ENCODE results near the gene SLC5A3.

Gene SLC5A3

DNA sequence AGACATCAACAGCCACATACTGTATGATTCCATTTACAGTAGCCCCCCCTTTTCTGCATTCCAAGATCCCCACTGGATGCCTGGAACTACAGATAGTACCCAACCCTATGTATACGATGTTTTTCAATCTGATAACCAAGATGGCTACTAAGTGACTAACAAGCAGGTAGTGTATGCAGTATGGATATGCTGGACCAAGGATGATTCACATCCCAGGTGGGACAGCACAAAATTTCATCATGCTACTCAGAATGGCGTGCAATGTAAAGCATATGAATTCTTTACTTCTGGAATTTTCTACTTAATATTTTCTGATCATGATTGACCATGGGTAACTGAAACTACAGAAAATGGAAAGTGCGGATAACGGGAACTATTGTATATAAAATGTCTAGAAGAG, 30.0 kb upstream of the SLC5A3 start:
- TF ChIP-seq, protein P1, sequence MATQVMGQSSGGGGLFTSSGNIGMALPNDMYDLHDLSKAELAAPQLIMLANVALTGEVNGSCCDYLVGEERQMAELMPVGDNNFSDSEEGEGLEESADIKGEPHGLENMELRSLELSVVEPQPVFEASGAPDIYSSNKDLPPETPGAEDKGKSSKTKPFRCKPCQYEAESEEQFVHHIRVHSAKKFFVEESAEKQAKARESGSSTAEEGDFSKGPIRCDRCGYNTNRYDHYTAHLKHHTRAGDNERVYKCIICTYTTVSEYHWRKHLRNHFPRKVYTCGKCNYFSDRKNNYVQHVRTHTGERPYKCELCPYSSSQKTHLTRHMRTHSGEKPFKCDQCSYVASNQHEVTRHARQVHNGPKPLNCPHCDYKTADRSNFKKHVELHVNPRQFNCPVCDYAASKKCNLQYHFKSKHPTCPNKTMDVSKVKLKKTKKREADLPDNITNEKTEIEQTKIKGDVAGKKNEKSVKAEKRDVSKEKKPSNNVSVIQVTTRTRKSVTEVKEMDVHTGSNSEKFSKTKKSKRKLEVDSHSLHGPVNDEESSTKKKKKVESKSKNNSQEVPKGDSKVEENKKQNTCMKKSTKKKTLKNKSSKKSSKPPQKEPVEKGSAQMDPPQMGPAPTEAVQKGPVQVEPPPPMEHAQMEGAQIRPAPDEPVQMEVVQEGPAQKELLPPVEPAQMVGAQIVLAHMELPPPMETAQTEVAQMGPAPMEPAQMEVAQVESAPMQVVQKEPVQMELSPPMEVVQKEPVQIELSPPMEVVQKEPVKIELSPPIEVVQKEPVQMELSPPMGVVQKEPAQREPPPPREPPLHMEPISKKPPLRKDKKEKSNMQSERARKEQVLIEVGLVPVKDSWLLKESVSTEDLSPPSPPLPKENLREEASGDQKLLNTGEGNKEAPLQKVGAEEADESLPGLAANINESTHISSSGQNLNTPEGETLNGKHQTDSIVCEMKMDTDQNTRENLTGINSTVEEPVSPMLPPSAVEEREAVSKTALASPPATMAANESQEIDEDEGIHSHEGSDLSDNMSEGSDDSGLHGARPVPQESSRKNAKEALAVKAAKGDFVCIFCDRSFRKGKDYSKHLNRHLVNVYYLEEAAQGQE (IDR thresholded peaks at IDR 0.05; ENCODE audit: low read depth) = no peak
- TF ChIP-seq CEBPB (IDR thresholded peaks at IDR 0.05) = no peak
- TF ChIP-seq, protein P2, sequence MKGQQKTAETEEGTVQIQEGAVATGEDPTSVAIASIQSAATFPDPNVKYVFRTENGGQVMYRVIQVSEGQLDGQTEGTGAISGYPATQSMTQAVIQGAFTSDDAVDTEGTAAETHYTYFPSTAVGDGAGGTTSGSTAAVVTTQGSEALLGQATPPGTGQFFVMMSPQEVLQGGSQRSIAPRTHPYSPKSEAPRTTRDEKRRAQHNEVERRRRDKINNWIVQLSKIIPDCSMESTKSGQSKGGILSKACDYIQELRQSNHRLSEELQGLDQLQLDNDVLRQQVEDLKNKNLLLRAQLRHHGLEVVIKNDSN (IDR thresholded peaks at IDR 0.05) = no peak
- no peak for TF ChIP-seq EGR1 (IDR thresholded peaks at IDR 0.05)
- no peak for TF ChIP-seq ZBTB7A (IDR thresholded peaks at IDR 0.05; ENCODE audit: low read depth)
- TF ChIP-seq TCF12 (IDR thresholded peaks at IDR 0.05; ENCODE audit: low read depth) = no peak
- TF ChIP-seq FOXM1 (IDR thresholded peaks at IDR 0.05; ENCODE audit: borderline replicate concordance, low read depth) = no peak
- no peak for TF ChIP-seq TAF1 (IDR thresholded peaks at IDR 0.05; ENCODE audit: low read depth)
- TF ChIP-seq CREB1 (IDR thresholded peaks at IDR 0.05; ENCODE audit: low read depth) = no peak
- TF ChIP-seq RAD21 (IDR thresholded peaks at IDR 0.05; ENCODE audit: low read depth) = no peak

DNA sequence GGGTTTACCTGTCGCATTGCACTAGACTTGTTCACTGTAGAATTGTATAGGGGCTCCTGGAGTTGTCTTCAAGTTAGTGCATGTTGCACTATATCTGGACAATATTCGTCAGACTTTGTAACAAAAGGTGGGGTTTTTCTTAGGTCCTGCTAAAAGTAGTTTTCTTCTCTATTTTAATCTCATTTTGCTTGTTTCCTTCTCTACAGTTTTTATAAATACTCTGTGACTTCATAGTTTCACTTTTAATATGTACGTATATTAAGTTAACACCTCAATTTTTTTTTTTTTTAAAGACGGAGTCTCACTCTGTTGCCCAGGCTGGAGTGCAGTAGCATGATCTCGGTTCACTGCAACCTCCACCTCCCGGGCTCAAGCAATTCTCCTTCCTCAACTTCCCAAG, 26.5 kb upstream of the SLC5A3 start:
- TF ChIP-seq RAD21 (IDR thresholded peaks at IDR 0.05; ENCODE audit: low read depth) (no peak), TEAD4 (IDR thresholded peaks at IDR 0.05) (no peak), CREB1 (IDR thresholded peaks at IDR 0.05; ENCODE audit: low read depth) (no peak), NFIC (IDR thresholded peaks at IDR 0.05) (no peak)
- TF ChIP-seq, protein P3, sequence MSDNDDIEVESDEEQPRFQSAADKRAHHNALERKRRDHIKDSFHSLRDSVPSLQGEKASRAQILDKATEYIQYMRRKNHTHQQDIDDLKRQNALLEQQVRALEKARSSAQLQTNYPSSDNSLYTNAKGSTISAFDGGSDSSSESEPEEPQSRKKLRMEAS (IDR thresholded peaks at IDR 0.05) = no peak

DNA sequence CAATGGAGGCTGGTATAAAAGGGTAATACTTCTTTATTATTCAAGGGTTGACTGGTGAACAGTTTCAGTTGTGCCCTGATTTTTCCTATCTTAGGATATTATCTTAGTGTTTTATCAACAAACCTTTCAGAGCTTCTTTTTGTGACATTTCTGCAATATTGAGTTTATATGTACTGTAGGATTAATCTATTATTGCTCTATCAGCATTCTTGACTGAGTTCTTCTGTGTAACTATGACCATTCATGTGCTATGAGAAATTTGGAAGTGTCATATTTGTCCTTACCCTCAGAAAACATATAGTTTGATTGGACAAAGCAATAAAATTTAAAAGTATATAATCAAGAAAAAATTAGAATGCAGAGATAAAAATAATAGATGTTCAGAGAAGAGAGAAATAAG, 25.5 kb upstream of the SLC5A3 start:
- TF ChIP-seq TCF12 (IDR thresholded peaks at IDR 0.05; ENCODE audit: low read depth) (no peak), EGR1 (IDR thresholded peaks at IDR 0.05) (no peak), FOXM1 (IDR thresholded peaks at IDR 0.05; ENCODE audit: borderline replicate concordance, low read depth) (no peak), RAD21 (IDR thresholded peaks at IDR 0.05; ENCODE audit: low read depth) (no peak), CREB1 (IDR thresholded peaks at IDR 0.05; ENCODE audit: low read depth) (no peak), TEAD4 (IDR thresholded peaks at IDR 0.05) (no peak), ZBTB7A (IDR thresholded peaks at IDR 0.05; ENCODE audit: low read depth) (no peak), EP300 (IDR thresholded peaks at IDR 0.05; ENCODE audit: borderline replicate concordance) (no peak), TAF1 (IDR thresholded peaks at IDR 0.05; ENCODE audit: low read depth) (no peak), YY1 (IDR thresholded peaks at IDR 0.05; ENCODE audit: low read depth) (no peak), NFIC (IDR thresholded peaks at IDR 0.05) (no peak), CEBPB (IDR thresholded peaks at IDR 0.05) (no peak)
- TF ChIP-seq, protein P1 (IDR thresholded peaks at IDR 0.05; ENCODE audit: low read depth) = no peak
- TF ChIP-seq, protein P2 (IDR thresholded peaks at IDR 0.05) = no peak
- TF ChIP-seq, protein P3 (IDR thresholded peaks at IDR 0.05) = no peak

DNA sequence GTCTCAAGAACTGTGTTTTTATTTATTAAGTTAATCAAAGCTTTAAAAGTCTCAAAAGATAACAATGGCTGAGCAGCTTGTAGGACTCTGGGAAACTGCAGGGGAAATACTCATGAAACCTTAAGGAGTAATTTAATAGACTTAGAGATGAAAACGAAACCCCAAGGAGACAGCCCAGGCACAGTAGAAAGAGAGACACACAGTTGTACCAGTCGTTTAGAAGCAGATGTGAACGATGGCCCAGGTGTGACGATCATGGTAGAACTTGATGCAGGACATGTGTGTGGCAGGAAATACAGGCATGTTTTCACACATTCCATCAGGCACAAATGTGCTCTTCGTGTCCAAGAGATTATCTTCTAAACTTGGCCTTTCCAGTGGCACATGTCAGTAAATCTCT, 21.2 kb upstream of the SLC5A3 start:
- TF ChIP-seq CREB1 (IDR thresholded peaks at IDR 0.05; ENCODE audit: low read depth) = no peak
- TF ChIP-seq TCF12 (IDR thresholded peaks at IDR 0.05; ENCODE audit: low read depth) = no peak
- TF ChIP-seq TEAD4 (IDR thresholded peaks at IDR 0.05) = no peak
- no peak for TF ChIP-seq ZBTB7A (IDR thresholded peaks at IDR 0.05; ENCODE audit: low read depth)
- TF ChIP-seq, protein P1 (IDR thresholded peaks at IDR 0.05; ENCODE audit: low read depth) = no peak
- TF ChIP-seq FOXM1 (IDR thresholded peaks at IDR 0.05; ENCODE audit: borderline replicate concordance, low read depth) = no peak
- TF ChIP-seq EP300 (IDR thresholded peaks at IDR 0.05; ENCODE audit: borderline replicate concordance) = no peak
- TF ChIP-seq EGR1 (IDR thresholded peaks at IDR 0.05) = no peak
- no peak for TF ChIP-seq TAF1 (IDR thresholded peaks at IDR 0.05; ENCODE audit: low read depth)
- no peak for TF ChIP-seq RAD21 (IDR thresholded peaks at IDR 0.05; ENCODE audit: low read depth)
- TF ChIP-seq, protein P3 (IDR thresholded peaks at IDR 0.05) = no peak
- TF ChIP-seq, protein P2 (IDR thresholded peaks at IDR 0.05) = no peak
- no peak for TF ChIP-seq CEBPB (IDR thresholded peaks at IDR 0.05)
- no peak for TF ChIP-seq YY1 (IDR thresholded peaks at IDR 0.05; ENCODE audit: low read depth)
- no peak for TF ChIP-seq NFIC (IDR thresholded peaks at IDR 0.05)
